Type B pancreatic cell (in vitro differentiated cells): ENCODE results near the gene TAS2R7. TPM values are rescaled to one million over a fixed set of nuclear protein-coding genes. Genes with fewer than 3 reads are reported as not detected.

Source experiments
- DNase-seq: peaks from one replicate; pipeline ENCODE4 v3.0.0; 2021; ENCODE audit warnings: mixed read lengths; ENCODE audit not compliant: unreplicated experiment; ENCODE audit errors: extremely low spot score
- H3K27ac Mint-ChIP-seq: 2 replicates; pipeline ENCODE4 v1.8.0; 2021; ENCODE audit warnings: mild to moderate bottlenecking, mixed read lengths
- H3K27me3 Mint-ChIP-seq: 2 replicates; pipeline ENCODE4 v1.8.0; 2021; ENCODE audit warnings: mixed read lengths
- H3K36me3 Mint-ChIP-seq: 2 replicates; pipeline ENCODE4 v1.8.0; 2021; ENCODE audit warnings: mixed read lengths
- H3K4me1 Mint-ChIP-seq: one replicate; pipeline ENCODE4 v1.8.0; 2021; ENCODE audit warnings: mixed read lengths; ENCODE audit not compliant: unreplicated experiment
- H3K4me3 Mint-ChIP-seq: 2 replicates; pipeline ENCODE4 v1.8.0; 2021; ENCODE audit warnings: mild to moderate bottlenecking, mixed read lengths
- H3K9me3 Mint-ChIP-seq: 2 replicates; pipeline ENCODE4 v1.8.0; 2021; ENCODE audit warnings: mixed read lengths
- CTCF ChIP-seq: fragments of 200-600 bp; sonication (generic); conservative IDR thresholded peaks from 2 replicates; pipeline ENCODE4 v1.5.0; 2021; ENCODE audit warnings: antibody characterized with exemption, mild to moderate bottlenecking
- total RNA-seq: library from RNA; stranded (reverse); gene quantifications from 2 replicates; pipeline ENCODE4 v1.2.1, GENCODE V29; 2021; ENCODE audit warnings: low replicate concordance

Gene TAS2R7
- total RNA-seq, 1 donor from 2014 or later, result not detected

- Mint-ChIP-seq H3K9me3 (peaks cover 3% of the 10 kb centered on the region), H3K36me3 (peaks cover 30% of the 10 kb centered on the region), H3K4me1 (no peaks in the 10 kb centered on the region), H3K27me3 (no peaks in the 10 kb centered on the region), H3K4me3 (no peak overlapping the region), H3K27ac (no peak overlapping the region)
- TF ChIP-seq CTCF, result no peak
- no peak for DNase-seq
These were observed 36.0 kb upstream of the TAS2R7 start for GRCh38 chr12:10838461-10838860.

GRCh38 chr12:10829994-10830393 is 27.6 kb upstream of the TAS2R7 start:
- H3K27me3 Mint-ChIP-seq, result no peaks in the 10 kb centered on the region
- no peak overlapping the region for H3K27ac Mint-ChIP-seq

GRCh38 chr12:10826258-10826657 is 23.8 kb upstream of the TAS2R7 start, which contains the start of gene TAS2R10:
Gene TAS2R10, minus strand, starts transcription at chr12:10826358. Its CDS starts 89 bp downstream, at chr12:10826269.
- Mint-ChIP-seq H3K36me3 (no peaks in the 10 kb centered on the region), H3K4me1 (no peaks in the 10 kb centered on the region), H3K27me3 (no peaks in the 10 kb centered on the region), H3K9me3 (no peaks in the 10 kb centered on the region), H3K4me3 (no peak within 1 kb of the TSS), H3K27ac (no peak within 1 kb of the TSS)
- DNase-seq, result no peak
- no peak for TF ChIP-seq CTCF

More at GRCh38 chr12:10829994-10830393, 27.6 kb upstream of the TAS2R7 start:
- Mint-ChIP-seq H3K4me1 (no peaks in the 10 kb centered on the region), H3K36me3 (peaks cover 4% of the 10 kb centered on the region), H3K4me3 (no peak overlapping the region), H3K9me3 (no peaks in the 10 kb centered on the region)
- no peak for DNase-seq
- no peak for TF ChIP-seq CTCF

GRCh38 chr12:10824957-10825356 is 22.5 kb upstream of the TAS2R7 start:
- Mint-ChIP-seq H3K36me3 (no peaks in the 10 kb centered on the region), H3K4me3 (no peak overlapping the region), H3K27me3 (no peaks in the 10 kb centered on the region), H3K4me1 (no peaks in the 10 kb centered on the region), H3K9me3 (no peaks in the 10 kb centered on the region), H3K27ac (no peak overlapping the region)
- no peak for DNase-seq
- TF ChIP-seq CTCF, result no peak

GRCh38 chr12:10811883-10812536 is 9.6 kb upstream of the TAS2R7 start:
- no peaks in the 10 kb centered on the region for H3K9me3 Mint-ChIP-seq
- no peak overlapping the region for H3K4me3 Mint-ChIP-seq
- H3K27ac Mint-ChIP-seq, result no peak overlapping the region
- peaks cover 12% of the 10 kb centered on the region for H3K27me3 Mint-ChIP-seq
- H3K4me1 Mint-ChIP-seq, result no peaks in the 10 kb centered on the region
- no peak for TF ChIP-seq CTCF
- DNase-seq, result no peak
- no peaks in the 10 kb centered on the region for H3K36me3 Mint-ChIP-seq

- Mint-ChIP-seq H3K27ac (no peak within 1 kb of the TSS), H3K4me1 (no peaks in the 10 kb centered on the region), H3K4me3 (no peak within 1 kb of the TSS), H3K27me3 (peaks cover 12% of the 10 kb centered on the region), H3K36me3 (no peaks in the 10 kb centered on the region), H3K9me3 (no peaks in the 10 kb centered on the region)
- no peak for TF ChIP-seq CTCF
- no peak for DNase-seq
These were observed 7.6 kb upstream of the TAS2R7 start, which contains the start of gene TAS2R9 for GRCh38 chr12:10810068-10810467. Gene TAS2R9, minus strand, starts transcription at chr12:10810168. Its CDS starts 93 bp downstream, at chr12:10810075.
